Activated CD4-positive, alpha-beta T cell treated with anti-CD3 and anti-CD28 coated beads, Interleukin-2, amount 50 U/mL, for 4 hours (primary cell): ENCODE results near the gene ERN1.

Experiments
- DNase-seq, 2 experiments: peaks; one replicate each; pipeline ENCODE4 v3.0.0-alpha.2; 2020

The ERN1 gene

GRCh38 chr17:64083093-64083492, 46.9 kb downstream of the ERN1 start:
- no peak for DNase-seq

GRCh38 chr17:64081802-64082799, 47.8 kb downstream of the ERN1 start:
- no peak for DNase-seq

- no peak for DNase-seq
Observed at GRCh38 chr17:64080174-64080618, 49.7 kb downstream of the ERN1 start.

GRCh38 chr17:64077379-64077778, 52.6 kb downstream of the ERN1 start:
- no peak for DNase-seq

- no peak for DNase-seq
Observed at GRCh38 chr17:64075913-64076312, 54.0 kb downstream of the ERN1 start.

- DNase-seq, result no peak
Observed at GRCh38 chr17:64074704-64075426, 55.1 kb downstream of the ERN1 start.

- DNase-seq, result no peak
Observed at GRCh38 chr17:64073771-64074703, 55.9 kb downstream of the ERN1 start.

- DNase-seq, result no peak
Observed at GRCh38 chr17:64071111-64071510, 58.8 kb downstream of the ERN1 start.

- DNase-seq, result no peak
Observed at GRCh38 chr17:64070213-64070612, 59.7 kb downstream of the ERN1 start.

GRCh38 chr17:64069143-64069542, 60.8 kb downstream of the ERN1 start:
- DNase-seq, result no peak

- no peak for DNase-seq
Observed at GRCh38 chr17:64067657-64068056, 62.3 kb downstream of the ERN1 start.

- peak; percentile 20 to 24 for DNase-seq
Observed at GRCh38 chr17:64066716-64067115, 63.2 kb downstream of the ERN1 start.

- DNase-seq, result no peak
Observed at GRCh38 chr17:64065161-64065560, 64.8 kb downstream of the ERN1 start.

GRCh38 chr17:64064331-64064730, 65.6 kb downstream of the ERN1 start:
- DNase-seq, result no peak

- peak; percentile 54 to 60 for DNase-seq
Observed at GRCh38 chr17:64063766-64064224, 66.1 kb downstream of the ERN1 start.

- DNase-seq, result no peak
Observed at GRCh38 chr17:64063088-64063487, 66.9 kb downstream of the ERN1 start.

- no peak for DNase-seq
Observed at GRCh38 chr17:64061178-64061898, 68.6 kb downstream of the ERN1 start.

GRCh38 chr17:64060331-64060730, 69.6 kb downstream of the ERN1 start:
- DNase-seq, result no peak

GRCh38 chr17:64059756-64060155, 70.2 kb downstream of the ERN1 start:
- no peak for DNase-seq

GRCh38 chr17:64058621-64059020, 71.3 kb downstream of the ERN1 start:
- no peak for DNase-seq

GRCh38 chr17:64057701-64058263, 72.2 kb downstream of the ERN1 start:
- no peak for DNase-seq
